ENCODE results near the gene CACNA1B. TPM values are rescaled to one million over a fixed set of nuclear protein-coding genes. Genes with fewer than 3 reads are reported as not detected.

Gene CACNA1B
- total and polyA plus RNA-seq, 7 donors, result under 0.01 to 1.4 (median 0.55) TPM; not detected in 1

GRCh38 chr9:137866226-137867141, 11.1 kb upstream of the CACNA1B start:
- no peaks in the 10 kb centered on the region for H3K27me3 ChIP-seq
- WGBS, 2 donors, result 56 to 64% methylated on average over 21 of the region's 21 CpGs
- intact Hi-C loops (cut with DNase I), result no loop called here

DNA sequence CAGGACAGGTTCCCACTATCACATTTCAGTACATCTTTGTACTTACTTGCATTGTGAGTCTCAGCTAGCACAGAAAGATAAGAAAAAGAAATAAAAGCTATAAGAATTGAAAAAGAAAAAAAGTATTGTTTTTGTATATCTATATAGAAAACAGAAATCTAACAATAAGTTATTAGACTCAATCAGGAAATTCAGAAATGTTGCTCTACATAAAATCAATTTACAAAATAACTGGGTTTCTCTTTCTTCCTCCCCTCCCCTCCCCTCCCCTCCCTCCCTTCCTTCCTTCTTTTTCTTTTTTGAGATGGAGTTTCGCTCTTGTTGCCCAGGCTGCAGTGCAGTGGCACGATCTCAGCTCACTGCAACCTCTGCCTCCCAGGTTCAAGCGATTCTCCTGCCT, 7.2 kb upstream of the CACNA1B start:
- Histone ChIP-seq H3K27ac (no peak overlapping the region), H3K36me3 (no peaks in the 10 kb centered on the region), H3K9me3 (no peaks in the 10 kb centered on the region), H3K4me1 (no peaks in the 10 kb centered on the region), H3K27me3 (peaks cover 0 to 8% (median 2%) of the 10 kb centered on the region in 3 donors), H3K4me3 (no peak overlapping the region)
- no peak for DNase-seq
- TF ChIP-seq EP300 (IDR thresholded peaks at IDR 0.05) (no peak), POLR2A (IDR thresholded peaks at IDR 0.05) (no peak), POLR2AphosphoS5 (IDR thresholded peaks at IDR 0.05) (no peak), CTCF (IDR thresholded peaks at IDR 0.05) (no peak)
- WGBS, 2 donors, result 71 to 79% methylated on average over 3 of the region's 3 CpGs
- intact Hi-C loops (cut with DNase I), result no loop called here

More at GRCh38 chr9:137866226-137867141, 11.1 kb upstream of the CACNA1B start:
- H3K36me3 ChIP-seq, result no peaks in the 10 kb centered on the region
- no peaks in the 10 kb centered on the region for H3K9me3 ChIP-seq
- TF ChIP-seq POLR2A (IDR thresholded peaks at IDR 0.05) (no peak), POLR2AphosphoS5 (IDR thresholded peaks at IDR 0.05) (no peak), CTCF (IDR thresholded peaks at IDR 0.05) (no peak)
- no peaks in the 10 kb centered on the region for H3K4me1 ChIP-seq
- H3K4me3 ChIP-seq, result no peak overlapping the region
- no peak overlapping the region for H3K27ac ChIP-seq
- DNase-seq, result no peak

DNA sequence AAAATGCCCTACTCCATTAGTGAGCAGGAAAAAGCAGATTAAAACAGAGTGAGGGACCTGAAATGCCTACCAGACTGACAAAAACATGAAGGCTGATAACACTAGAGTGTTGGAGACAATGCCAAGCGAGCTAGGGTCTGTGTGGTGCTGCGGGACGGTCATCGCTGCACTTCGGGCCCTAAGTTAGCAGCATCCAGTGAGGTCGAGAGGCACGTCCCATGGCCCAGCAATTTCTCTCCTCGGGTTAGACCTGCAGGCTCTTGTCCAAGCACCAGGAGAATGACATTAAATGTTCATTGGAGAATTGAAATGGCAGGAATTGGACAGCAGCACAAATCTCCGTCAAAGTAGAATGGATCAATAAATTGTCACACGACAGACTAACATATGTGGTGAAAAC, 5.3 kb upstream of the CACNA1B start:
- WGBS, 2 donors, result 85 to 88% methylated on average over 10 of the region's 10 CpGs
- no peak for DNase-seq
- no peaks in the 10 kb centered on the region for H3K4me1 ChIP-seq
- no peak overlapping the region for H3K27ac ChIP-seq
- no peaks in the 10 kb centered on the region for H3K9me3 ChIP-seq
- intact Hi-C loops (cut with DNase I), result no loop called here
- TF ChIP-seq CTCF (IDR thresholded peaks at IDR 0.05) (no peak), POLR2A (IDR thresholded peaks at IDR 0.05) (no peak), EP300 (IDR thresholded peaks at IDR 0.05) (no peak), POLR2AphosphoS5 (IDR thresholded peaks at IDR 0.05) (no peak)
- no peaks in the 10 kb centered on the region for H3K36me3 ChIP-seq
- H3K27me3 ChIP-seq, result peaks cover 5 to 27% (median 21%) of the 10 kb centered on the region in 3 donors
- H3K4me3 ChIP-seq, result no peak overlapping the region

DNA sequence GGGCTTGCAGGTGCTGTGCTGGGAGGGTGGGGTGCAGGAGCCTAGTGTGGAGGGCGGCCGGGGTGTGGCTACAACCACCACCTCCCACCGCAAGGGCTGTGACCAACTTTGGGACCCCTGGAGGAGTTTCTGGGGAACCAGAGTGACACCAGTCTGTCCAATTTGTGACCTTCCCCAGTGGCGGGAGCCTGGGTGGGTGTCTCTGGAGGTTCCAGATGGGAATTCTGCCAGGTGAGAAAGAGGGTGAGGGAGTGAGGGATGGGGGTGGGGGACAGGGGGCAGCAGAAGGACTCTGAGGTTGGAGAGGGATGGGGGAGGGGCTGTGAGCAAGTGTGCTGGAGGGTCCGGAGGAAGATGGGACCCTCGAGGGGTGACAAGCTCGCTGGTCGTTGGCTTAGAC, 4.2 kb upstream of the CACNA1B start:
- no peak for DNase-seq
- Histone ChIP-seq H3K4me1 (peaks cover 0 to 5% (median 5%) of the 10 kb centered on the region in 4 donors), H3K36me3 (no peaks in the 10 kb centered on the region), H3K9me3 (no peaks in the 10 kb centered on the region), H3K27me3 (peaks cover 10 to 34% (median 27%) of the 10 kb centered on the region in 3 donors), H3K27ac (no peak overlapping the region), H3K4me3 (no peak overlapping the region)
- TF ChIP-seq EP300 (IDR thresholded peaks at IDR 0.05) (no peak), CTCF (IDR thresholded peaks at IDR 0.05) (no peak), POLR2AphosphoS5 (IDR thresholded peaks at IDR 0.05) (no peak), POLR2A (IDR thresholded peaks at IDR 0.05) (no peak)
- 71 to 78% methylated on average over 8 of the region's 8 CpGs for WGBS, 2 donors
- intact Hi-C loops (cut with DNase I), result no loop called here

All from sigmoid colon (tissue), 7 donors.